Loucy (cell line): ENCODE measurements around the gene UQCC2.

ENCODE experiments used
- H2AFZ ChIP-seq: fragments of 200-600 bp; sonication (generic); 2 replicates; pipeline ENCODE4 v1.6.0; 2016; ENCODE audit warnings: antibody characterized with exemption, mild to moderate bottlenecking, low read length, moderate library complexity
- H3F3A ChIP-seq: fragments of 200-600 bp; 2 replicates; pipeline ENCODE4 v1.6.0; 2016; ENCODE audit warnings: antibody characterized with exemption, low read depth, mild to moderate bottlenecking
- H3K27me3 ChIP-seq: fragments of 200-600 bp; sonication (generic); 2 replicates; pipeline ENCODE4 v1.6.1; 2014; ENCODE audit warnings: low read length, mild to moderate bottlenecking; ENCODE audit not compliant: insufficient read depth, poor library complexity, severe bottlenecking
- H3K36me3 ChIP-seq: fragments of 200-600 bp; sonication (generic); 2 replicates; pipeline ENCODE4 v1.6.1; 2016; ENCODE audit warnings: low read length; ENCODE audit not compliant: insufficient read depth
- H3K4me1 ChIP-seq: fragments of 200-600 bp; sonication (generic); 2 replicates; pipeline ENCODE4 v1.5.1; 2014; ENCODE audit warnings: low read length, mild to moderate bottlenecking; ENCODE audit not compliant: insufficient read depth, poor library complexity, severe bottlenecking
- H3K4me2 ChIP-seq: fragments of 200-600 bp; sonication (generic); 2 replicates; pipeline ENCODE4 v1.6.0; 2014; ENCODE audit warnings: antibody characterized with exemption, low read length, low read depth, mild to moderate bottlenecking; ENCODE audit not compliant: poor library complexity, severe bottlenecking
- H3K4me3 ChIP-seq: fragments of 200-600 bp; sonication (generic); 2 replicates; pipeline ENCODE4 v1.5.1; 2014; ENCODE audit warnings: low read length, mild to moderate bottlenecking, mixed read lengths; ENCODE audit not compliant: poor library complexity, severe bottlenecking
- H3K79me2 ChIP-seq: fragments of 200-600 bp; sonication (generic); 2 replicates; pipeline ENCODE4 v1.6.1; 2014; ENCODE audit warnings: low read length; ENCODE audit not compliant: insufficient read depth
- H3K9ac ChIP-seq: fragments of 200-600 bp; sonication (generic); 2 replicates; pipeline ENCODE4 v1.6.0; 2014; ENCODE audit warnings: mild to moderate bottlenecking, low read depth, low read length, moderate library complexity; ENCODE audit not compliant: poor library complexity, severe bottlenecking
- H3K9me2 ChIP-seq: fragments of 200-600 bp; sonication (generic); replicated peaks from 2 replicates; pipeline ENCODE4 v1.6.1; 2016; ENCODE audit warnings: low read depth, low read length, mixed read lengths
- H3K9me3 ChIP-seq: fragments of 200-600 bp; sonication (generic); 2 replicates; pipeline ENCODE4 v1.6.1; 2014; ENCODE audit warnings: mild to moderate bottlenecking, antibody characterized with exemption, low read length, low read depth; ENCODE audit not compliant: insufficient read depth
- H4K20me1 ChIP-seq: fragments of 200-600 bp; sonication (generic); 2 replicates; pipeline ENCODE4 v1.6.0; 2014; ENCODE audit warnings: antibody characterized with exemption, low read length, mild to moderate bottlenecking; ENCODE audit not compliant: insufficient read depth, poor library complexity, severe bottlenecking
- EZH2phosphoT487 ChIP-seq: fragments of 200-600 bp; IDR thresholded peaks from 2 replicates; pipeline ENCODE4 v1.6.1; 2018; ENCODE audit warnings: antibody characterized with exemption, mild to moderate bottlenecking, moderate library complexity, borderline replicate concordance
- TF ChIP-seq, protein P1 (sequence below): fragments of 200-600 bp; sonication (generic); conservative IDR thresholded peaks from 2 replicates; pipeline ENCODE4 v1.5.1; 2014; ENCODE audit warnings: mild to moderate bottlenecking, antibody characterized with exemption, low read length

UQCC2 gene

DNA sequence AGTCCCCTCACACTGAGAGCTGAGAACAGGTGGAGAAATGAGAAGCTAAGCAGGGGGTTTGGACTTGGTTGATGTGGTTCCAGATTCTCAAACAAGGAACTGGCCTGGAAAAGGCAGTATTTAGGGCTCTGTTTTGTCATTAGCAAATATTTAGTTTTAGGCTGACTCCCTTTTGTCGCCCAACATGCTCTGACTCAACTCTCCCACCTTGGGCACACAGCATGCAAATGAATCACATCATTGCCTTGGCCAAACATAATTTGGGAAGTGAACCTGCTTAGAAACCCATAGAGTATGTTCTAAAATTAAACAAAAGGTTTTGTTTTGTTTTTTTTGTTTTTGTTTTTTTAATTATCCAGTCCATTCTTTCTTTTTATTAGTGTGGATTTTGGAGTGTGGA is 9.5 kb upstream of the UQCC2 start:
- no peak overlapping the region for H2AFZ ChIP-seq
- H3K9me3 ChIP-seq = no peaks in the 10 kb centered on the region
- peaks cover 4% of the 10 kb centered on the region for H3K4me1 ChIP-seq
- H3K9ac ChIP-seq = no peak overlapping the region
- H3K9me2 ChIP-seq = no peaks in the 10 kb centered on the region
- no peaks in the 10 kb centered on the region for H3K36me3 ChIP-seq
- no peaks in the 10 kb centered on the region for H3K27me3 ChIP-seq
- H3F3A ChIP-seq = no peaks in the 10 kb centered on the region
- H3K4me3 ChIP-seq = no peak overlapping the region
- H3K79me2 ChIP-seq = no peaks in the 10 kb centered on the region
- no peak for TF ChIP-seq EZH2phosphoT487
- TF ChIP-seq, protein P1, sequence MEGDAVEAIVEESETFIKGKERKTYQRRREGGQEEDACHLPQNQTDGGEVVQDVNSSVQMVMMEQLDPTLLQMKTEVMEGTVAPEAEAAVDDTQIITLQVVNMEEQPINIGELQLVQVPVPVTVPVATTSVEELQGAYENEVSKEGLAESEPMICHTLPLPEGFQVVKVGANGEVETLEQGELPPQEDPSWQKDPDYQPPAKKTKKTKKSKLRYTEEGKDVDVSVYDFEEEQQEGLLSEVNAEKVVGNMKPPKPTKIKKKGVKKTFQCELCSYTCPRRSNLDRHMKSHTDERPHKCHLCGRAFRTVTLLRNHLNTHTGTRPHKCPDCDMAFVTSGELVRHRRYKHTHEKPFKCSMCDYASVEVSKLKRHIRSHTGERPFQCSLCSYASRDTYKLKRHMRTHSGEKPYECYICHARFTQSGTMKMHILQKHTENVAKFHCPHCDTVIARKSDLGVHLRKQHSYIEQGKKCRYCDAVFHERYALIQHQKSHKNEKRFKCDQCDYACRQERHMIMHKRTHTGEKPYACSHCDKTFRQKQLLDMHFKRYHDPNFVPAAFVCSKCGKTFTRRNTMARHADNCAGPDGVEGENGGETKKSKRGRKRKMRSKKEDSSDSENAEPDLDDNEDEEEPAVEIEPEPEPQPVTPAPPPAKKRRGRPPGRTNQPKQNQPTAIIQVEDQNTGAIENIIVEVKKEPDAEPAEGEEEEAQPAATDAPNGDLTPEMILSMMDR = no peak
- H3K4me2 ChIP-seq = no peak overlapping the region
- no peaks in the 10 kb centered on the region for H4K20me1 ChIP-seq

DNA sequence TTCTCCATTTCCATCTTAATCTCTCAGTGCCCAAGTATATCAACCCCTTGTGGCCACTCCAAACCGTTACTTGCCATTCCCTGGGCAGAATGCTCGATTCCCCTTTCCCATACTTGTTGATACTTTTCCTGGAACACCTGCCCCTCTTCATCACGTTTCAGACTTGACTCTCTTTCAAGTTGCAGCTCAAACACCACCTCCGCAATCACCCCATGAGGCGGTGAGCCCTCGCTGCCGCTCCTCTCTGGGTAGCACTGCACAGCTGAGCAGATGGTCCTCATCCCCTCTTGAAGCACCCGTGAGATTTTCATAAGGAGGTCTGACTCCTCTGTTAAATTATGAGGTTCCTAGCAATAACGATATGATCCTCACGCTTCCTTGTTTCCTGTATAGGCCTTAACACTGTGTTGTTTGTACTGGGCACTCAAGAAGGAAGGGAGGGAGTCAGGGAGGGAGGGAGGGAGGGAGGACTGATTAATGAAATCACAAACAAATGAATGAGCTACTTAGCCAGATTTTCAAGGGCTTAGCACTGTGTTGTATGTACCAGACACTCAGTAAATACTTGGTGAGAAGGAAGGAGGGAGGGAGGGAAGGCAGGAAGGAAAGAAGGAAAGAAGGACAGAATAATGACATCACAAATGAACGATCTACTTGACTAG is 8.0 kb upstream of the UQCC2 start:
- Histone ChIP-seq H3K36me3 (no peaks in the 10 kb centered on the region), H3K4me2 (no peak overlapping the region), H3K9me2 (no peaks in the 10 kb centered on the region), H3F3A (no peaks in the 10 kb centered on the region), H4K20me1 (no peaks in the 10 kb centered on the region), H2AFZ (no peak overlapping the region), H3K27me3 (no peaks in the 10 kb centered on the region), H3K4me1 (peaks cover 2% of the 10 kb centered on the region), H3K9me3 (no peaks in the 10 kb centered on the region), H3K79me2 (no peaks in the 10 kb centered on the region), H3K4me3 (no peak overlapping the region), H3K9ac (no peak overlapping the region)
- TF ChIP-seq, protein P1 = no peak
- TF ChIP-seq EZH2phosphoT487 = no peak

DNA sequence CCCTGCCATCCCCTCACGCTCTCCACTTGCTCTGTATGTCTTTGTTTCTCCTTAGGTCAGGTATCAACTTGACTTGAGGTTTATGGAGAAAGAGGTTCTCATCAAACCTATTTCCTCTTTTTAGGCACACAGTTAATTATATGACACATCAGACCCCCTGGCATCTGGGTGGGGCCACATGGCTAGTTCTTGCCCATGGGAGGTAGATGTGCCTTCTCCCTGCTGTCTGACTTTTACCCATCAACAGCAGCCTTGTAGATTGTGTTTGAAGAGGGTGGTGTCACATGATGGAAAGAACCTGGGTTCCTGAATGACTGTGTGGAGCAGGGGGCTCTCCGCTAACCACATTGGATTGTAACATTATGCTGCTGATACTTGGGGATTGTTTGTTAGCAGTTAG is 7.2 kb upstream of the UQCC2 start:
- Histone ChIP-seq H3F3A (no peaks in the 10 kb centered on the region), H3K9me2 (no peaks in the 10 kb centered on the region), H3K4me1 (no peaks in the 10 kb centered on the region), H3K9me3 (no peaks in the 10 kb centered on the region), H3K4me2 (no peak overlapping the region), H3K4me3 (no peak overlapping the region), H3K36me3 (no peaks in the 10 kb centered on the region), H4K20me1 (no peaks in the 10 kb centered on the region), H3K9ac (no peak overlapping the region), H3K79me2 (no peaks in the 10 kb centered on the region), H2AFZ (no peak overlapping the region), H3K27me3 (no peaks in the 10 kb centered on the region)
- TF ChIP-seq EZH2phosphoT487 = no peak
- TF ChIP-seq, protein P1 = no peak
